Measurements from ENCODE around the gene KIF1A.
"Not testable (repeated sequence)": the region's sequence is repeated elsewhere in the genome, so short reads cannot be mapped to it uniquely, and the experiment has no call there.

KIF1A gene

DNA sequence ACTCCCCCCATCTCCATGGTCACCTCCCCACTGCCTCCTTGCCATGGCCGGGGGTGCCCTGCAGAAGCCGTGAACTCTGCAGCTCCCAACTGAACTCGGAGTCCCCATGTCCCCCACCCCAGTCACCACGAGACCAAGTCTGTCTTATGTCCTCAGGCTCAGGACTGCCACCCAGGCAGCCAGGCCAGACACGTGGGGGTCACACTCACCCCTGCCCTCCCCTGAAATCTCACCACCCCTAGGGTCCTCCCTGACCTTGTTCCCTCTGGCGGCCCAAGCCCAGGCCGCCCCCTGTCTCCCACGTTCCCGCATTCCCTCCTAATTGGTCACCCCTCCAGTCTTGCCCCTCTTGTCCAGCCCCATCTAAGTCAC lies 117.4 kb downstream of the KIF1A start:
- DNase-seq (ENCODE audit: low spot score), result no peak

DNA sequence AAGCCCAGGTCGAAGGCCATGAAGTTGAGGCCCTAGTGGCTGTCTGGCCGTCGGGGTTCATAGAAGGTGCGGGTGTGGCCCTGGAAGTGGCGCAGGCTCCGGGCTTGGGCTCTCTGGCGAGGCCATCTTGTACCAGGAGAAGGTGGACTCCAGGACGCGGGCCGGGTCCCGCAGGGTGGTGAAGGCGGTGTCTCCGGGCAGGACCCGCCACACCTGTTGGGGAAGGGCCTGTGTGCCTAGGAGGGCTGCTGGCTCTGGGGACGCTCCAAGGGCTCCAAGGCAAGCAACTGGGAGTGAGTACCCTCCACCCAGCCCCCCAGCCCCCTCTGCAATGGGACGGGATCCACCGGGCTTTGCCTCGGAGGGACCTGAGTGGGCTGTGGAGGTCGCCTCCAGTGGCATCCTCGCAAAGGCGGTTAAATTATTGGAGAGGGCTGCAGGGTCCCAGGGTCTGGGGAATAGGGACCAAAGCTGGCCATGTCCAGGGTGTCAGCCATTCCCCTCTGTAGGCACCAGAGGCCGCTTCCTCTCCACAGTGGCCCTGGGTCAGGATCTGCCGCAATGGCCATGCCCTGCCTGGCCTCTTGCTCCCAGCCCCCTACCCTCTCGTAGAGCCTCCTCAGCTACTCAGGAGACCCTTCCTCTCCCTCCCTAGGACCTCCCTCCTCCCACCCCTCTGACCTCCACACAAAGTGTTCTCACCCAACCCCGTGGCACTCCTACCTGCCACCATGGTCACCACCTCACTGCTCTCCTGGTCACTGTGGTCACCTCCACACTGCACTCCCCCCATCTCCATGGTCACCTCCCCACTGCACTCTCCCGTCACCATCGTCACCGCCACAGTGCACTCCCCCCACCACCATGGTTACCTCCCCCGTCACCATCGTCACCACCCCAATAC lies 118.0 kb downstream of the KIF1A start:
- no peak for DNase-seq (ENCODE audit: low spot score)

DNA sequence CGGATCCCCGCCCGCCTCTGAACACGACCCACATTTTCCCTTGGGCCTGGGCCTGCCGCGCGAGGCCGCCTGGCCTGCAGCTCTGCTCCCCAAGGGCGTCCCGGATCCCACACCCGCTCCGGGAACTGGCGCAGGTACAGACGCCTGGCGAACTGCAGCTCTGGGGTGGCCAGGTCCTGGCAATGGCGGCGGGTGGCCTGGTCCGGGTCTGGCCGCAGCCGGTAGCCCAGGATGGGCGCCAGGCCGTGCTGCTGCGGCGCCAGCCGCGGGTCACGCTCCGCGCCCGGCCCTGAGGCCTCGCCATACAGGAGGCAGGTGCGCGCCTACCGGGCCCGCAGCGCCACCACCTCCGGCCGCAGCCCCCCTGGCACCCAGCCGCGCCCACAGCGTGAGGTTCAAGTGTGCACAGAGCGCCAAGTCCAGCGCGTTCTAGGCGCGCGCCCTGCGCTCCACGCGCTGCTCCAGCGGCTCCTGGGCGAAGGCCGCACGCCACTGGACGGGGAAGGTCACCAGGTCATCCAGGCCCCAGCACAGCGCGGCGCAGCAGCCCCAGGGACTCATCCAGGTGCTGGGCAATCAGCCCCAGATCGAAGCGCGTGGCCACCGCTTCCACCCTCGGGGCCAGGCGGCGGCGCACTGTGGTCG lies 118.8 kb downstream of the KIF1A start:
- no peak for DNase-seq (ENCODE audit: low spot score)

DNA sequence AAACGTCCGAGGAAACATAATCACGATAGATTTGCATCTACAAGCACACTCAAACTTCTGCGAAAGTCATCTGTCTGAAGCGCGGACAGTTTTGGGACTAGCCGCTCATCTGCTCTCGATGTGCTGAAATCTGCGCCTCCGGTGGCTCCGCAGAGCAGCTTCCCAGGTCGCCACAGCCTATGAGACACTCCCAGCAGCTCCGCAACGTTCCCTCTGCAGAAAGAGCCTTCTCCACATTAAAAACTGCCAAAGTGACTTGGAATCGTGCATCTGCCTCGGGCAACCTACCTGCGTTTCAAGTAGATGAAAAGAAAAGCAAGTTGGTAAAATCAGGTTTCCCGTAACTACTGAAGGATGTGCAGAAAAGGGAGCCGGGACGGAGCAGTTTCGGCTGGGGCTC lies 119.4 kb downstream of the KIF1A start:
- DNase-seq (ENCODE audit: low spot score), result not testable (repeated sequence)

GRCh38 chr2:240699835-240700234 lies 120.2 kb downstream of the KIF1A start:
- not testable (repeated sequence) for DNase-seq (ENCODE audit: low spot score)

DNA sequence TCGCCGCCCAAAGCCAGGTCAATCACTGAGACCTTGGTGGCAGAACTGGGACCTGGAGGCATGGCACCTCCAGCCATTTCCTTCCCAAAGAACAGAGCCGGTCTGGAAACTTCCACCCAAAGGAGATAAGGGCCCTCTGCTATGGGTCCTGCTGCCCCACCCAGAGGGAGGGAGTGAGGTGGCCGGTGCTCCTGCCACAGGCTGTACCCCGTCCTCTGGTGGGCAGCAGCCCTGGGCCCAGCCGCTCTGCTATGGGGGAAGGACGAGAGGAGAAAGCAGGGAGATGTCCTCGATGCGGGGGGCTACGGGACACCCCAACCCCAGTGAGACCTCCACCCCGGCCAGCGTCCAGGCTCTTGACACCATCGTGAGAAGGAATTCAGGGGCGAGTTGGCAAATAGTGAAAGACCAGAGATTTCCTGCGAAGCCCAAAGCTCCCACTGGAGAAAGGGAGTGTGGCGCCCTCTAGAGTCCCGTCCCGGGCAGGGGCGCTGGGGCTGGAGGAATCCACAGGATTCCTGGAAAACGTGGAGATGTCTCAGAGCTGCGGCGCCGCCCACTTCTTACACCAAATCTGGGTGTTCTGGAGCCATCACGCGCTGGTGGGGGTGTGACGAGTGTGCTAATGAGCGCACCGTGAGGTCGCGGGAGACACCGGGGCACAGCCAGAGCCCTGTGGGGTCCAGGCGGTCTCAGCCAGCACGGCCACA lies 121.0 kb downstream of the KIF1A start:
- not testable (repeated sequence) for DNase-seq (ENCODE audit: low spot score)

DNA sequence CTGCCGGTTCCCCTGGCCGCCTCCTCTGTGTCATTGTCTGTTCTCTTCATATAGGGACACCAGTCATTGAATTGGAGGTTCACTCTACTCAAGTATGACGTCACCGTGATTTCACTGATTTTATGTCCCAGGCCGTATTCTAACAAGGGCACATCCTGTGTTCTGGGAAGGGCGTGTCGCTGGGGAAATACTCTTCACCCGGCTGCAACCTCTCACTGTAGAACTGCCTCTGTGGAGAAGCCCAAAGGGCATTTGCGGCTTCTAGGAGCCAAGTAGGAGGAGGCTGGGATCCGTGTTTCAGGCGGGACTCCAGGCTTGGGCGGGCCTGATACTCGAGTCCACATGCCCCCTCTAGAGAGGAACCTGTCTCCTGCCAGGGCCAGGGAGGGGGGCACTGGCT lies 123.5 kb downstream of the KIF1A start:
- not testable (repeated sequence) for DNase-seq (ENCODE audit: low spot score)

GRCh38 chr2:240695593-240695992 lies 124.4 kb downstream of the KIF1A start:
- not testable (repeated sequence) for DNase-seq (ENCODE audit: low spot score)

DNA sequence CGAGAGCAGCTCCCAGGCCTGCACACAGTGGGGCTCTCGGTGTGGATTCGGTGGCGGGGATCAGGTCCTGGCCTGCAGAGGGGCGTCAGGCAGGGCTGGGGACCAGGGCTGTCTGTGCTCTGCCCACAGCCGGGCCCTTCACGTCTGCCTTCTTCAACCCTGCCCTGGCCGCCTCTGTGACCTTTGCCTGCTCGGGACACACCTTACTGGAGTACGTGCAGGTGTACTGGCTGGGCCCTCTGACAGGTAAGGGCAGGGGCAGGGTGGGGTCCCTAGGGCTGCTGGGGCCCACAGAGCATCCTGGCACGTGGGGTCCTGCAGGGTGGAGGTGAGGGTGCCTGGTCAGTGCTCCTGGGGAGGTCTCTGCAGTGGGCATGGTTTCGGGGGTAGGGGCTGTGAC lies 125.7 kb downstream of the KIF1A start:
- not testable (repeated sequence) for DNase-seq (ENCODE audit: low spot score)

DNA sequence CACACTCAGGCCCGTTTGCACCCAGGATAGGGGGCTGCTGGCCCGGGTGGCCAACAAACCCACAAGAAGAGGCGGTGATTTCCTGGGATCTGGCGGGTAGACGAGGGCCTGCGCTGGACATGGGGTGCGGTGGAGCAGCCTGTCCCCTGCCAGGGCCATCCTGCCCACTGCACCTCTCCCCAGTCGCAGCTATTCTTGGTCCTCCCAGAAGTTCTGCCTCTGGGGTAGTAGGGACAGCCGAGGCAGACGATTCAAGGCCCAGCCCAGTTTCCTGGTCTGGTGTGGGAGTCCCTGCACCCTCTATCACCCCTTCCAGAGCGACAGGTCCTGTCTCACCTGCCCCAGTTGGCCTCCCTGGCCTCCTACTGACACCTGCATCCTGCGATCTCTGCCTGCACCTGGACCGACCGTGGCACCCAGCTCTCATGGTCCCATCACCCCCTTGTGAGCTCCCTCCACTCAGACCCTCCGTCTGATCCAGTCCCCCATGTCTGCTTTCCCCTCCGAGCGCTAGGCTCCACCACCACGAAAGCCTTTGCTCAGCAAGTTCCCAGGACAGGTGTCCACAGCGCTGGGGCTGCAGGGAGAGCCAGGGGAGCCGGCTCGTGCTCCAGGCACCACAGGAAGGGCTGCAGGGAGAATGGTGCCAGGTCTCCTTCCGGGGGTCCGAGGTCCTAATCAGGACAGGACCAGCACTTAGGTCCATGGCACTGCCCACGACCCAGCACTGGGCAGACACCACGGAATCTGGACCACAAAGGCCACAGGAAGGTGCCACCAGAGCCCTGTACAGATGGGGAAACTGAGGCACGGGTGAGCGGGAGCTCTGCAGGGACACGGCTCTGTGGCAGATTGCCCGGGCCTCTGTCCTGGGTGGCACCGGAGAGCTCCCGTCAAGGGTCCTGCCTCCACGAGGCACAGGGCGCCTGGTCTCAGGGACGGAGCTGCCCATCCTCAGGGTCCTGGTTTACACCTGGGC lies 127.1 kb downstream of the KIF1A start:
- not testable (repeated sequence) for DNase-seq (ENCODE audit: low spot score)

DNA sequence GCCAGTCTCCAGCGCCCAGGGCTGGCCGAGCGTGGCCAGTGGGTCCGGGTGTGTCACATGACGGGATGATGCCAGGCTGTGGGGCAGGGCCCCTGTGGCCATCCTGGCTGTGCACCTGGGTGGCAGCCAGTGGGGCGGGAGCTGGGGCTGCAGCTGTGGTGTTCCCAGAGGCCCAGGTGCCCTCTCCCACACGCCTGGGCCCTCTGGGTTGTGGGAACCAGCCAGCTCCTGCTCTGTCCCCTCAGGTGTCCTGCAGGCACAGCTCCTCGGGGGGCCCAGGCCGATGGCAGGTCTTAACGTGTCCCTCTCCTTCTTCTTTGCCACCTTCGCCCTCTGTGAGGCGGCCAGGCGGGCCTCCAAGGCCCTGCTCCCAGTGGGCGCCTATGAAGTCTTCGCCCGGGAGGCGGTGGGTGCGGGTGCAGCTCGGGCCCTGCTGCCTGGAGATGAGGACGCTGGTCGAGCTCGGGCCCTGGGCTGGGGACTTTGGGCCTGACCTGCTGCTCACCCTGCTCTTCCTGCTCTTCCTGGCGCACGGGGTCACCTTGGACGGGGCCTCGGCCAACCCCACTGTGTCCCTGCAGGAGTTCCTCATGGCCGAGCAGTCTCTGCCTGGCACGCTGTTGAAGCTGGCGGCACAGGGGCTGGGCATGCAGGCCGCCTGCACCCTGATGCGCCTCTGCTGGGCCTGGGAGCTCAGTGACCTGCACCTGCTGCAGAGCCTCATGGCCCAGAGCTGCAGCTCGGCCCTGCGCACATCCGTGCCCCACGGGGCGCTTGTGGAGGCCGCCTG lies 128.2 kb downstream of the KIF1A start, which contains the start of gene AQP12A:
AQP12A (plus strand) TSS at position 236 of the 790 bp plus-strand sequence; CDS start at position 284, 48 bp downstream.
- DNase-seq (ENCODE audit: low spot score), result not testable (repeated sequence)

DNA sequence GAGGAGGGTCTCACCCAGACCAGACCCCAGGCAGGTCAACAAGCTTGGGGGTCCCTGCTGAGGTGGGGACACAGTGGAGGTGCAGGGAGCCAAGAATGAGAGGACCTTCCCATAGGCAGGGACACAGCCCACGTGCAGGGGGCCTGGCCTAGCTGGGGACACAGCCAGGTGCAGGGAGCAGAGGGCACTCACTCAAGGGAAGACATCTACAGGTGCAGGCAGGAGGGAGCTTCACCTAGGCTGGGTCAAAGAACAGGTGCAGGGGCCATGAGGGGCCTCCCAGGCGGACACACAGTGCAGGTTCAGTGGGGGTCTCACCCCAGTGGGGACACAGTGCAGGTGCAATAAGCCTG lies 129.0 kb downstream of the KIF1A start:
- not testable (repeated sequence) for DNase-seq (ENCODE audit: low spot score)

DNA sequence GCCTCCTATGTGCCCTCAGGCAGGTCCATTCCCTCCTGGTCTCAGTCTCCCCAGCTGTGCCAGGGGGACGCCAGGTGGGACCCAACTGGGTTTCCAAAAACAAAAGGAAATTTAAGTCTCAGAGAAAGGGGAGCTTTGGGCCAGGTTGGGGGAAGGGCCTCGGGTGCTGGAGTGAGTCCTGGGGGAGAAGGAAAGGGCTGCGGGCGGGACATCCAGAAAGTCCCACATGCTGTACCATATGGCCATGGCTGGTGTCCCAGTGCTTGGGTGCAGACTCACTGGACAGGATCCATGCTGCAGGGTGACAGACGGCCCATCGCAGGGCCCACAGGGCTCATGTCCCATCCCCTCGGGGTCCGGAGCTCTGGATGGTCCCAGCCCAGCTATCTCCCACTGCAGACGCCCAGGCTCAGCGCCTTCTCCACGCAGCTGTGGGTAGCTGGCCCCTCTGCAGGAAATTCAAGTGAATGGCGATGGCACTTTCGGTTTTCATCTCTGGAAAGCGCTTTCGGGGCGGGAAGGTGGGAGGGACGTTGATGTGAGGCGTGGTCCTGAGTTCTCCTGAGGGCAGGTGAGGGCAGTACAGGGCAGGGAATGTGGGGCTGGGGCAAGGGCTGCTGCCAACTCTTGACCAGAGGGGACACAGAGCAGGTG lies 129.5 kb downstream of the KIF1A start:
- not testable (repeated sequence) for DNase-seq (ENCODE audit: low spot score)

DNA sequence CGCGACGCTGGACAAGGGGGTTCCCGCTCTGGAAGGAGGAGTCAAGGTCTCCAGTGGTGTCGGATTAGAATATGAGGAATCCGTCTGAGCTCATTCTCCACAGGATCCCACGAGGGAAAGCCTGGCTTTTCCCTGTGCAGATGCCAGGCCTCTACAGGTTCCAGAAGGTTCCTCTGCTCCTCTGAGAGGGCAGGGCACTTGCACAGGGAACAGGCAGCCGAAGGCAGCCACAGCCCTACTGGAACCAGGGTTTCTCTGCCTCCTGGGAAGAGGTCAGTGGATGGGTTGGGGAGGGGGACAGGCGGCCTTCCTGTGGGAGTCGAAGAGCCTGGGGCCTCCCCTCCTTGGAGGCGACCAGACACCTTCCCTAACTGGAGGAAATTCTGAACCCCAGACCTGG lies 130.0 kb downstream of the KIF1A start:
- no peak for DNase-seq (ENCODE audit: low spot score)

- no peak for DNase-seq (ENCODE audit: low spot score)
These were observed 131.5 kb downstream of the KIF1A start for GRCh38 chr2:240688553-240688919.

DNA sequence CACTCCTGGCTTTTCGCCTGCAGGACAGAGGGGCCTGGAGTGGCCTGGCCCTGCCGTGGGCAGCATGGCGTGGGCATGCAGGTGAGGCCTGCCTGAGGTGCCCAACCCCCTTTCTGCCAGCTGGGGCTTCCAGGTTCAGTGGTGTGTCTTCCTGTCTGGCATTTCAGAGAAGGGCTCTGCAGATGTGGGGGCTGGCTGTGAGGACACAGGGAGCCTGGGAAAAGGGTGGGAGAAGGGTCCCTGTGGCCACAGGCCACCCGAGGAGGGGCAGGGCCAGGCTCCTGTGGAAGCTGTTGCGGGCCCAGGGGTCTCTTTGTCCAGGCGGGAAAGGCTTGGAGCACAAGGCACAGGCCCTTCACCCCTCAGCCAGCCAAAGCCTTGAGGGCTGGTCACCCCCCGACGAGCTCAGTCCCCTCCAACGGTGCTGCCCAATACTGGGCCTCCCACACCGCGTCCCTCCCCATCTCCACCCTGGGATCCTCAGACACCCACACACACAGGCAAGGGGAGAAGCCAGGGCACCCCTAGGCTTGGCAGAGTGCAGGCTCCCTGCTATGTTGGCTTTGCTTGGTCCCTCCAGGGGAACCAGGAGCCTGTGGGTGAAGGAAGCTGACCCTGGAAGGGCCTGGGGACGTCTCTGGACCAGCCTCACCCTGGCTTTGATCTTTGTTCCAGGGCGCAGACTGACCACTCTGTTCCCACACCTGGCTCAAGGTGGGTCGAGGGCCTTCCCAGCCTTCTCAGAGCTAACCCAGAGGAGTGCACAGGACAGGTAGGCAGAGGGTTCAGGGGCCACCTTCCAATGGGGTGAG lies 132.1 kb downstream of the KIF1A start:
- no peak for DNase-seq (ENCODE audit: low spot score)

- no peak for DNase-seq (ENCODE audit: low spot score)
These were observed 132.8 kb downstream of the KIF1A start for GRCh38 chr2:240687045-240687740.

DNA sequence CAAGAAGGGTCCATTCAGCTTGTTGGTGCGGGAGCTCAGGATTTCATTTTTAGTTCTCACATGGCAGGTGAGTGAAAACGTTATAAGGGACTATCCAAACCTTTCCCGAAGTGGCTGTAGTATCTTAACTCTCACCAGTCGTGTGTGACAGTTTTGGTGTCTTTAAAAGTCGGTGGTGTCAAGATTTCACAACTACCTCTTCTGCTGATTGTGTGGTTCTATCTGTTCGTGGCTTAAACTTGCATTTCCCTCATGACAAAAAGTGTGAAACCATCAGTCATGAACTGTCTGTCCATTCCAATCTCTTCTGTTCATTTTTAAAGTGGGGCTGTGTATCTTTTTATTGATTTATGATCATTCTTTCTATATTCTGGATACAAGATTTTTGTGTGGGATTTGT lies 133.6 kb downstream of the KIF1A start:
- no peak for DNase-seq (ENCODE audit: low spot score)
